Amniotic epithelial cell (primary cell): ENCODE data around the gene STK17A.
"Not testable (repeated sequence)": the region's sequence is repeated elsewhere in the genome, so short reads cannot be mapped to it uniquely, and the experiment has no call there.

ENCODE experiments used
- DNase-seq: peaks from one replicate; pipeline ENCODE4 v3.0.0-alpha.2; 2010; ENCODE audit warnings: low read depth

STK17A gene

DNA sequence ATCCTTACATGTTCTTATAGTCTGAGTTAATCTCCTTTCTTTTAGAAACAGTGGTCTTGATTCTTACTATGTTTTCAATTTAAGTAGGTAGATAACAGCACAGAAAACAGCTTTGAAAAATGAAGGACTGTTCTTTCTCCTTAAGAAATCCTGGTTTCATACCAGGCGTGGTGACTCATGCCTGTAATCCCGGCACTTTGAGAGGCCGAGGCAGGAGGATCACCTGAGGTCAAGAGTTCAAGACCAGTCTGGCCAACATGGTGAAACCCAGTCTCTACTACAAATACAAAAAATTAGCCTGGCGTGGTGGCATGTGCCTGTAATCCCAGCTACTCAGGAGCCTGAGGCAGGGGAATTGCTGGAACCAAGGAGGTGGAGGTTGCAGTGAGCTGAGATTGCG, 13.5 kb downstream of the STK17A start:
- peak; percentile 66 for DNase-seq

DNA sequence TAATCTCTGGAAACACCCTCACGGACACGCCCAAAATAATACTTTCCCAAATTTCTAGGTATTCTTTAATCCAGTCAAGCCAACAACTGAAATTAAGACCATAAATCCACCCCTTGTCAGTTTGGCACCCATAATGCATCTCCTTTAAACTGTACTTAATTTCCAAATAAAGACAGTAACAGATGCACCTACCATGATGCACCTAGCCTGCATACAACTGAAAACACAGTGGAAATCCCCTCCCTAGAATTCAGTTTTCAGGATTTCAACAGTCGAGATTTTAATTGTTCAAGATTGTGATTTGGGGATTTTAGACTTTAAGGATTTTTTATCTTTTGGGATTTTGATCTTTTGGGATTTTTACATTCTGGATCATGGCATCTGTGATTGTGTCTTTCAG, 17.1 kb downstream of the STK17A start:
- DNase-seq: no peak

DNA sequence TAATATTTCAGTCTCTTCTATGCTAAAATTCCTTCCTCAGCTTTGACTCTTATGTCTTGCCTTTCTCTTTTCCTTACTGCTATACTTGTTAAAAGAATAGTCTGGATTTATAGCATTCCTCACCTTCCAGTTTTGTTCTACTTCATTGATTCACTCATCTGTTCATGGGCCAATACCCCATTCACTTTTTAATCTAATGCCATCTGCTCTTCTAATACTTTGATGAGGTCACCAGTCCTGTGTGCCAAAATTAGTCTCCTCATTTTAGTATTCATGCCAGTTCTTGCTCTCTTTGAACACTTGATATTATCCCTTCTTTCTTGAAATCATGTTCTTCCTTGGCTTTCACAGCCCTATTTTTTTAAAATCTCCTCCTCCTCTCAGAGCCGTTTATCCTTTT, 19.3 kb downstream of the STK17A start:
- DNase-seq: no peak

DNA sequence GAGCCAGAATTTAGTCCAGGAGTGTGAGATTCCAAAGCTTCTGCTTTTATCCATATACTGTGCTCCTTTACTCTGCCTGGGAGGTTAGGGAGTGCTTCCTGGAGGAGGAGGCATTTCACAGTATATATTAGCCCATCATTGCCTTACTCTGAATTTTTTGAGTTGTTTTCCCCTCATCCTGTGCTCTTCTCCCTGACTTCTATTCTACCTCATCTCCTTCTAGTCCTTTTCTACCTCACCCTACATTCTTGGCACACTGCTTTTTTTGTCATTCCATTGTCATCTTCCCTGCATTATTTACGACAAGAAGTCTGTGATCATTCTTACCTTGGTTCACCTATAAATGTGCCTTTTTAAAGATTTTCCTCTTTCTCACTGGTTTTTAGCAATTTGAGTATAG, 21.3 kb downstream of the STK17A start:
- DNase-seq: no peak

DNA sequence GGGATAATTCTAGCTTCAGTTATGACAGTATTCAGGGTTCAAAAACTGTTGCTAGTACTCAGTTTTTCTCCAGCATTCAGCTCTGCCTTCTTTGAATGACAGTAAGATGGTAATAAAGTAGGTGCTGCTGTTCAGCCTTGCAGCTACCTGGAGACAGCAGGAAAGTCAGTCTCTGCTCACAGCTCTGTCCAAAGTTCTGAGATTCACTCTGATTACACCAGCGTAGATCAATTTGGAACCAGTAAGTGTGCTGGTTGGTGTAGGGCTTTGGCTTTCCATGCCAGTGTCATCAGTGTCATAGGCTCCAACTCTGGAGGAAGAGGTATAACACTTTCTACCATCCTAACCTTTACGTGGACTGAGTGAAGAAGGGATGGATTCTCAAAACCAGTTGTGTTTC, 26.2 kb downstream of the STK17A start:
- no peak for DNase-seq

DNA sequence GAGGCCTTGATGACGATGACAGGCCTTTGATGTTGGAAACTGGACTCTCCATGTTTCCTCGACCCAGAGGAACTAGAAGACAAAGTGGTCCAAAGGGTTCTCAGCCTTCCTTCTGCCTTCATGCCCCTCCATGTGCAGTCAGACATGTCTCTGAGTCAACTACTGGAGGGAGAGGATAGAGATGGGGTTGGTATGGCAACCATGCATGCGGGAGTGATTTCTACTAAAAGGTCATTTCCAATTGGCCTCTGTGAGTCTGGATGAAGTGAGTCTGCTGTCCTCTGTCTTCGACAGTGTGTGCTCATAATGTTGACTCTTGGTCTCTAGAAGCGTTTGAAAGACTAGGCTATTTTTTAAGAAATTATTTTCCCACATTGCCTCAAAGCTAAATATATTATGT, 29.2 kb downstream of the STK17A start:
- DNase-seq: no peak

DNA sequence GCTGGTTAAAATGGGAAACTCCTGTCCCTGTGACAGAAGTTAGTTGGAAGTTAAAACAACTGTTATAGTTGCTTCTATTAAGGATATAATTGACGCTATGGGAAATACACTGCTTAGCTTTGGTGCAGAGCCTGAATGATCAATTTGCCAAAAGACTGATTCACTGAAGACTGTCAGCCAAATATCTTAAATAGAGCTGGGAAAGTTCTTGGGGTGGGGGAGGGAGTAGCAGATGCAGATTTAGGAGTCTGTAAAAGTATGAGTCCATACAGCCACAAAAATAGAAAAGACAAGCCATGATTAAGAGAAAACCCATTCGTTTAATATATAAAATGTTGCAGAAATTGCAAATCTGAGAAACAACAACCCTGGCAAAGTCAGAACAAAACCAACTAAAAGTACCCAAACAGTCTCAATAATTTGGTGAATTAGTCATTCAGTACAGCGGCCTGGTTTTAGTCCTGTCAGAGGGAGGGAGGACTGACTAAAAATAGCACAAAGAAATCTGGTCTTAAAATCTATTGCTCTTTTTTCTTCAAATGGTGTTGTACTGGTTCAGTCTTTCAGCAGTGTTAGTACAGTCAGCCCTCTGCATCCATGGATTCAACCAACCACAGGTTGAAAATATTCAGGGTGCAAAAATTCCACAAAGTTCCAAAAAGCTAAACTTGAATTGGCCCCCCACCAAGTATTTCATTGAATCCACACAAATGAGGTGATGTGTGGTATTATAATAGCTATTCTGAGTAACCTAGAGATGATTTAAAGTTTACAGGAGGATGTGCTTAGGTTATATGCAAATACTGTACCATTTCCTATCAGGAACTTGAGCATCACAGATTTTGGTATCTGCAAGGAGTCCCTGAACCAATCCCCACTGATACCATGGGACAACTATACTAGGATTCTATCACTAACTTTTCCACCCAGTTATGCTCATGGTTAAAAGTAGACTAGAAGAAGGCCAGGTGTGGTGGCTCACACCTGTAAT, 30.0 kb downstream of the STK17A start:
- DNase-seq: peak; percentile 33

DNA sequence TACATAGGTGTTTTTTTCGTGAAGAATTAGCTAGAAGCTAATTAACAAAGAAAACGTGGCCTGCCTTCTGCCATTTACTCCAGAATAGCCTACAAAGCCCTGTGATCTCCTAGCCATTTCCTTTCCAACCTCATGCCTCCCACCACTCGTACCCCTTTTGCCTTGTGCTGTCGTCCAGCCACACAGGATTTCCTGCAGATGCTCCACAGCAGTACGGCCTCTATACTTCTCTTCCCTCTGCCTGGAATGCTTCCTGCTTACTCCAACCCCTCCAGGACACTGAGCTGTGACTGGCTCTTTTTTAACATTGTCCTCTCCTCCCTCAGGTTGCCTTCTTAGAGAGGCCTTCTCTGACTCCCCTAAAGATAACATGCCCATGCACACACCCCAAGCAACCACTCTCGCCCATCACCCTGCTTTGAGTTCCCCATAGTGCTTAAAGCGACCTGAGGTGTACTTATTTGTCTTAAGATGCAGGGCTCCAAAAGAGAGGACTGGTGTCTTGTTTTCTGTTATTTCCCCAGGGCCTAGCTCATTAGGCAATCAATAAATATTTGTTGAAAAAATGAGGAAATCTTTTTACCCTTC, 32.7 kb downstream of the STK17A start:
- no peak for DNase-seq

DNA sequence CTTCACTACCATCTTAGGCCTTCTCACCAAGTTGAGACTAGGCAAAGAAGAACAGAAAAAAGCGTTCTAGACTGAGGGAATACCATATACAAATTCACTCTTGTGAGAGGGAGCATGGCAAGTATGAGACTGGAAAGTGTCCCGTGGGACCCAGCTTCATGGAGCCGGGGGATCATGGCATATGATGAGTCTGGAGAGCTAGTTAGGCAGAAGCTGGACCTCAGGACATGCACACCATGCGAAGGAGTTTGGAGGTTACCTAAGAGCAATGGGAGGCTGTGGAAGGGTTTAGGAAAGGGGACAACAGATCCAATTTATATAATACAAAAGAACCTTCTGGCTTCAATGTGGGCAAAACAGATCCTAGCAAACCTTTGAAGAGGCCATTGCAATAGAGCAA, 34.1 kb downstream of the STK17A start:
- DNase-seq: no peak

DNA sequence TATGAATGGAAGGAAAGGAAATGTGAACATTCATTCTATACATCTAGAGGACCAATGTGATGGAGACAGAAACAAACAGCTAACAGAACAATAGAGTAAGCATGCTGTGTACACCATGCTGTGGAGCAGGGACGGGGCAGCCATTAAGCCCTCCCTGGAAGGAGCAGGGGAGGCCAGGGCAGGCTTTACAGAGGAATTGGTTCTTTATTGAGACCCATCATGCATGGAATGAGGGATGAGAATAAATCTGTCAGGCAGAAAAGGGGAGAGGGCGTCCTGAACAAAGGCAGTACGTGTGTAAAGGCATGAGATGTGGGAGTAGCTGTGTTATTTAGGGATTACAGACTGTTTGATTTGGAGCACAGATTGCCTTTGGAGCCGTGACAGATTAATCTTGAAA, 35.2 kb downstream of the STK17A start:
- DNase-seq: no peak

DNA sequence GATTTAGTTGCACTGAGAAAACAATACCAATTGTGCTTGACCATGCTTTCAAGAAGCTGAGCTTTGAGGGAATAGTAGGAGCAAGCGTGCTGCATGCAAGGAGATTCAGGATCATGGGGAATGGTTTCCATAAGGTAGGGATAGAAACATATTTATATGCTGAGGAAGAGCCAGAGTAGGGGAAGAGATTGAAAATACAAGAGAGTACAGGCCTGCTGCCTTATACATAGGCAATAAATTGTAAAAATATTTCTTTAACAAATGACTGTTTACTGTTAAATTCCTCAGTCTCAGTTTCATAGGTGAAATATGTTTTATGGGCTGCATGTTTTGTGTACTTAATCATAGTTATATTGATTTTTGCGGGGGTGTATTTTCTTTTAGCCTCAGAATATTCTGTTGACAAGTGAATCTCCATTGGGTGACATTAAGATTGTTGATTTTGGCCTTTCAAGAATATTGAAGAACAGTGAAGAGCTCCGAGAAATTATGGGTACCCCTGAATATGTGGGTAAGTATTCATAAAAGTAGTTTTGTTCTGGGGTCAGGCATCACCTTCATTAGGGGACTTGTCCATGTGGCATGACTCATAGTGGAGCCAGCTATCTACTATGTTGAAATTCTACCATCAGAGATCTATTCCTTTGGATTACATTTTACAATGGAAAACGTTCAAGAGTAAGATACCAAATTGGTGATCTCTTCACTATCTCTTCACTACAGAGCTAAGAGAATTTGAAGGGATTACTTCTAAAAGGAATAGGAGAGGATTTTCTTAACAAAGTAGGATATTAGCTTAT, 36.5 kb downstream of the STK17A start:
- DNase-seq: no peak

DNA sequence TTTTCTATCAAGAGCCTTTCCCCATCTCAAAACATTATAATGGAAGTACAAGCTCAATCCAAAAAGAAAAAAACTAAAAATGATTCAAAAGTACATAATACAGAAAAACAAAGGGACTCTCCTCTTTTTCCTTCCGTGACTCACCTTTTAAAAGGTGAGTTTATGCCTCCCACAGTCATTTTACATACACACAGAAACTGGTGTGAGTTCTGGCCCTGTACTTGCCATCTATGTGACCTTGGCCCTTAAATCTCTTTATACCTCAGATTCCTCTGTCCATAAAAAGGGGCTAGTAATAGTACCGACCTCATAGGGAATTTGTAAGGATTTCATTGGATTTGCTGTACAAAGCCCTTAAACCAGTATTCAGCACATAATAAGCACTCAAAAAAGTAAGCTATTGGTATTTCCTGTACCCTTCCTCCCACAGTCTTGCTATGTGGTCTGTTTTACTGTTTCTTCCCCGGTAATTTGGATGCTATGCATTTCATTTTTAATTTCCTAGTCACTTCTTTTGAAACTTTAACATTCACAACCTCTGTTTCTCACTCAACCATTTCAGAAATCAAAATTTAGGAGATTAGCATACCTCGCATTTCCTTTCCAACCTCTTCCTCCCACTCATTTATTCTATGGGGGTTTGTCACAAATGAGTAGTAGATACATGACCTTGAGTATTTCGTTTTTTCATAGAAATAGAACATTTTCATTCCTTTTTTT, 39.0 kb downstream of the STK17A start:
- no peak for DNase-seq

DNA sequence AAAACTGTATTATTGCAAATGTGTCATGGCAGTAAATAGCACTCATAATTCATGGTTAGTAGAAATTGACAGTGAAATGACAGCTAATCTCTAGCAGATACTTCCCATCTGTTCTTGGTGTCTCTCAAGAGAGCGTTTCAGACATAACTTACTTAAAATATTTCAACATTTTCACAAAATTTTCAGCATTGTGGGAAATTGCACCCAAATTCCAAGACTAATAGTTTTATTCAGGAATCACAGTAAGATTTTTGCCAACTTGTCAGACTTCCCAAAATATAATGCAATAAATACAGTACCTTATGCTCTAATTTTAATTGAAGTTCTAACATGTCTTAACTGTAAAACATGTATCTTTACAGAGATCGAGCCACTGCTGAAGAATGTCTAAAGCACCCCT, 41.2 kb downstream of the STK17A start:
- no peak for DNase-seq

DNA sequence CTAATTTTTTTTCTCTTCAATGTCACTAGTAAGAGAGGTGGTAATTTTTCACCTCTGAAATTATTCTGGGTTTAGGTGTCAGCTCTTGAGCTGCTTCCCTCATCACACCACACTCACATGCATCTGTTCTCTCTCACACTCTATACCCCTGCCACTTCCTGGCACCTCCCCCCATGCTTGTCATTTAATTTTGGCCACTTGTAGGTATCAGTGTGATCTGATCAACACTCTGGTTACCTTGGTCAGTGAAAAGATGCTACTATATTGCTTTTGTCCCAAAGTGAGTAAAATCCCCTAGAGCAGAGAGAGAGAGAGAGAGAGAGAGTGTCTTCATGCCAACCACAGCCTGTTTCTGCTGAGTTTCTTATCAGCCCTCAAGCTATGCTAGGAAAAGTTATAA, 42.5 kb downstream of the STK17A start:
- no peak for DNase-seq

DNA sequence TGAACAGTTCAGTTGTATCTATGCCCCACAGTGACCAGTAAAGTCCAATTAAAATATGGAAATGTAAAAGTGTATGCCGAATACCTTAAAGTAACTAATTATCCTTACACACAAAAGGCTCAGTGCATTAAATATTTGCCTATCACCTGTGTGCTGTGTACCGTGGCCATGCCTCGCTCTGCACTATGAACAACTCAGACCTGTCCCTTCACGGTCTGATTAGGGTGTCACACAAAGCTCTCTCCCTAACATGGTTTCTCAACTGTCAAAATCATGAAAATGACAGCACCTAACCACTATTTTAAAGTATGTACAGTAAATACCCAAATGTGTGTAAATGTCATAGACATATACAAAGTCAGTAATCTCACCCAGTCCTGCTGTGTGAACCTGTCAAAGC, 43.1 kb downstream of the STK17A start:
- DNase-seq: no peak

DNA sequence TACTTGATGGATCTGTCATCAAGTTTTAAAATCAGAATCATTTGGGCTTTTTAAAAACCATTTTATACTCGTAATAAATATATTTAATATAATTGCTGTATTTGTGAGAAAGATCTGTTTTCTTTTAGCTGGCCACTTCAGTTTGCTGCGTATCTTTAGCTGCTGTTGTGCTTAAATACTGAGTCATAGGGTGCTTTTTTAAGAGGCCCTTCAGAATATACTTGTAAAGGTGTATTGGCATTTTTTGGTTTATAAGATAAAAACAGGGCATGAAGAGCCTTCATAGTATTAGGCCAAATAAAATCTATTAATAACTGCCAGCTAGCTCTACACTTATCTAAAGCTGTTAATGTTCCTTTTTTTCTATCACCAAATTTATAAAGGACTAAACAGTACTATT, 43.8 kb downstream of the STK17A start:
- no peak for DNase-seq

DNA sequence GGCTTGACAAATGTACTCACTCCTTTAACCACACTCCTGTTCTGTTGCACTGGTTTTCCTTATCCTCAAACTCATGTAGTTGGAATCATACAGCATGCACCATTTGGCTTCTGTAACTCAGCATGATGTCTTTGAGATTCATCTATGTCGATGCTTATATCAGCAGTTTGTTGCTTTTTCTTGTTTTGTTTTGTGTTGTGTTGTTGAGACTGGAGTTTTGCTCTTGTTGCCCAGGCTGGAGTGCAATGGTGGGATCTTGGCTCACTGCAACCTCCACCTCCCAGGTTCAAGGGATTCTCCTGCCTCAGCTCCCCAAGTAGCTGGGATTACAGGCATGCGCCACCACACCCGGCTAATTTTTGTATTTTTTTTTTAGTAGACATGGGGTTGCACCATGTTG, 44.9 kb downstream of the STK17A start:
- DNase-seq: not testable (repeated sequence)

DNA sequence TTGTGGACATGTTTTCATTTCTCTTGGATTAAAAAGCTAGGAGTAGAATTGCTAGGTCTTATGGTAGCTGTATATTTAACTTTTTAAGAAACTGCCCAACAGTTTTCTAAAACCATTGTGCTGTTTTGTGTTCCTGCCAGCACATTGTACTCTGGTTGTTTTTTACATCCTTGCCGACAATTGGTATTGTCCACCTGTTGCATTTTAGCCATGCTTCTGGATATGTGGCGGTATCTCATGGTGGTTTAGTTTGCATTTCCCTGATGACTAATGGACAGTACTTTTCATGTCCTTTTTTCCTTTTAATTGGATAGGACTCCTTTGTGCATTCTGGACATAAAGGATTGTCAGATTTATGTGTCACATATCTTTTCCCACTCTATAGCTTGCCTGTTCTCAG, 45.5 kb downstream of the STK17A start:
- no peak for DNase-seq

DNA sequence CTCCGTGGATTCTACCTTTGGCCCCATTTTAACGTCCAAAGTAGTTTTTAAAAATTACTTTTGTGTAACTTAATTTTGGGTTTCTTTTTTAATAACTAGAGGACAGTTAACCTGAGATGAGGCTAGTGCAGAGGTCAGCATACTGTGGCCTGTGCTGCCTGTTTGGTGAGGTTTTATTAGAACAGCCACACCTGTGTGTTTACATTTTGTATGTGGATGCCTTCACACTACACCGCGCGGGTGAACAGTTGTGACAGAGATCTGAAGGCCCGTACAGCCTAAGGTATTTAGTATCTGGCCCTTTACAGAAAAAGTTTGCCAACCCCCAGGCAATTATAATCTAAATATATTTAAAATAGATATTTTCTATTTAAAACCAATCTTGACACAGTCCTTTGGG, 46.9 kb downstream of the STK17A start:
- no peak for DNase-seq

DNA sequence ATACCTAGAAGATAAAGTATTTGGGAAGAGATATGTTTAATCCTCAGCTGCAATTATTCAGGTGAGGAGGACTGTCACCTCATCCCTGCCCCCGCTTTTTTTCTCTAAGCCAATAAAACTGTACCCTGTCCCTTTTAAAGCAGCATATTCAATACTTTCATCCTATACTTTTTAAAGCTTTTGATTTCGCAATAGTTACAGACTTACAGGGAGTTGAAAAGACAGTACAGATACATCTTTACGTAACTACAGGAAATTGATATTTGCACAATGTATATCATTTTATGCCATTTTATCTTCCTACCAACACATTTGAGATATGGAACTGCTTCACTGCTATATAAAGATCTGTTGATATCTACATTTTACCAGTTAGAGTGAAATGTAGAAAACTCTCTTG, 47.6 kb downstream of the STK17A start:
- no peak for DNase-seq

DNA sequence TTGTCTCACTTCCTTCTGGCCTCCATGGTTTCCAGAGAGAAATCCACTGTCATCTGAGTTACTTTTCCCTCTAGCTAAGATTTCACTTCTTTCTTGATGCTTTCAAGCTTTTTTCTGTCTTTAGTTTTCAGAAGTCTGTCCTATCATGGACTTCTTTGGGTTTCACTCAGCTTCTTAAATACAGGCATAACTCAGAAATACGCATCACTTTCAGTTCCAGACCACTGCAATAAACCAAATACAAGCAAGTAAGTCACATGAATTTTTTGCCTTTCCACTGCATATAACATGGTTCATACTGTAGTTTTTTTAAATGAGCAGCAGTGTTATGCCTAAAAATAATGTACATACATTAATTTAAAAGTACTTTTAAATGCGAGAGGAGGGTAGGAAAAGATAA, 48.7 kb downstream of the STK17A start:
- no peak for DNase-seq

DNA sequence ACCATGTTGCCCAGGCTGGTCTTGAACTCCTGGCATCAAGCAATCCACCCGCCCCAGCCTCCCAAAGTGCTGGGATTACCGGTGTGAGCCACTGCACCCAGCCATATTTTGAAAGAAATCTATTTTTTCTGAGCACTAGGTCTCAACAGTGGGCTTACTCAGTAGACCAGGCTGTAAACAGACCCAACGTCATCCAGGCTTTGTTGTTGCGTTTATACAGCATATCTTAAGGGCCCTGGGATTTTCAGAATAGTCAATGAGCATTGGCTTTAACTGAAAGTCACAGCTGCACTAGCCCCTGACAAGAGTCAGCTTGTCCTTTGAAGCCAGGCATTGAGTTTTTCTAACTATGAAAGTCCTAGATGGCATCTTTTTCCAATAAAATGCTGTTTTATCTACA, 49.8 kb downstream of the STK17A start:
- no peak for DNase-seq
